GM19463 (cell line): ENCODE measurements around the gene ALPK3.

Experiments used
- ATAC-seq: cut with Tn5 transposase; IDR thresholded peaks from one replicate; pipeline ENCODE4 v1.9.1; 2021; ENCODE audit warnings: mild to moderate bottlenecking, moderate library complexity; ENCODE audit not compliant: unreplicated experiment

Gene ALPK3

GRCh38 chr15:84823282-84823878 lies 6.2 kb downstream of the ALPK3 start:
- no peak for ATAC-seq

DNA sequence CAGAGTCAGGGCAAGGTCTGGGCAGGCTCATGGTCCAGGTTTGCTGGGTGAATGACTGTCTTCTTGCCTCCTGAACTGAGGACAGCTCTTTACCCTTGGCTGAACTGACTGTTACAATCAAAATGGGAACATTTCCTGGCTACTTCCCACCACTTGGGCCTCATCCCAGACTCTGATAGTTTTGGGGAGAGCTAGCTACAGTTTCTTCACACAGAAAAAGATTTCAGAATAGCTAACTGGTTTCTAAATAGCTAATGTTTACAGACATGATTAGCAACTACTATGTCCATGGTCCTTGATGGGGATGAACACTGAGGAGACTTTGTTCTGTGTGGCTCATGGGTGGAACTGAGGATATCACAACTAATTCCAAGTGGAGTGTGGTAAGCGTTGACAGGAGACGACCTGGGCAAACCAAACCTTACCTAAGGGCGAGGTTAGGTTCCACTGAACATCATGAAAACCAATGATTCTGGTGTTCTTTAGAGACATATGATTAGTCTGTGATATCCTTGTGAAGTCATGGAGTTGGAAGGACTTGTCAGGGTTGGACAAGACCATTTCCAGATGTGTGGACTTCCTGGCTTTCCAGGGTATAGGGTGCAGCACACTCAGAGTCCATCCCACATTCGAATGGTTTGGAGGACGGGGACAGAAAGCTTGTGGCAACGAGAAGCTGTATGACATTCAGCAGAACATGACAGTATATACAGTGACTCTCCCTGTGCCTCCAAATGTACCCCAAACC lies 7.3 kb downstream of the ALPK3 start:
- no peak for ATAC-seq

DNA sequence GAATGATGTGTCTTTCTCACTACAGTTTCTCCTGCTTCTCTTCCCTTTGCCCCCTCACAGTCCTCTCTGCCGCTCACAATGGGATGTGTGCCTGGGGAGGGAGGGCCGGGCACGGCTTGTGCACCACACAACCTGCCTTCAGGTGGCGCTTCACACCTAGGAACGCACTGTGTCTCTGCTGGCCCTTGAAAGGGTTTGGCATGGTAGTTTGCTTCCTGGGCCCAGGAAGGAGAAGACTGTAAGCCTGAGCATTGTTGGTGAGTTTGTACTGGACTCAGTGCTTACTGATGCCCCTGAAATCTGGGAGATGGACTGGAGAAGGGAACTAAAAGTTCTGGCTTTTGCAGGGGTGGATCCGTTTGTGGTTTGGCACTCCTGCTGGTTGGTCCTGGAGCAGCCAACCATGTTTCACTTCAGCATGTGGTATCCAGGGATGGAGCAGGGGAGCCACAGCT lies 9.2 kb downstream of the ALPK3 start:
- ATAC-seq = no peak

DNA sequence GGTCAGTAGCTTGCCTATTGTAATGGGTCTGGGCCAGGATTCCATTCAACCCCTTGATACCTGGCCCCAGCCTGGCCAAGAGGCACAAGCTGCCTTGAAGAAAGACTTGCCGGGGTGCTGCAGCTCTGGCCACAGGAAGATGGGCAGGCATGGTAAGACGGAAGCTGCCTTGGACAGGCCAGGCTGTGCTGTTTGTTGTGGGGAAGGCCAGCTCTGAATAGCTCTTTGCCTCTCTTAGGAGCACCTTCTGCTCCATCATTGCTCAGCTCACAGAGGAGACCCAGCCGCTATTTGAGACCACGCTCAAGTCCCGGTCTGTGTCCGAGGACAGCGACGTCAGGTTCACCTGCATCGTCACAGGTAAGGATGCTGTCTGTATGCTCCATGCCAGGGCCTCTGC lies 10.1 kb downstream of the ALPK3 start:
- ATAC-seq = no peak

DNA sequence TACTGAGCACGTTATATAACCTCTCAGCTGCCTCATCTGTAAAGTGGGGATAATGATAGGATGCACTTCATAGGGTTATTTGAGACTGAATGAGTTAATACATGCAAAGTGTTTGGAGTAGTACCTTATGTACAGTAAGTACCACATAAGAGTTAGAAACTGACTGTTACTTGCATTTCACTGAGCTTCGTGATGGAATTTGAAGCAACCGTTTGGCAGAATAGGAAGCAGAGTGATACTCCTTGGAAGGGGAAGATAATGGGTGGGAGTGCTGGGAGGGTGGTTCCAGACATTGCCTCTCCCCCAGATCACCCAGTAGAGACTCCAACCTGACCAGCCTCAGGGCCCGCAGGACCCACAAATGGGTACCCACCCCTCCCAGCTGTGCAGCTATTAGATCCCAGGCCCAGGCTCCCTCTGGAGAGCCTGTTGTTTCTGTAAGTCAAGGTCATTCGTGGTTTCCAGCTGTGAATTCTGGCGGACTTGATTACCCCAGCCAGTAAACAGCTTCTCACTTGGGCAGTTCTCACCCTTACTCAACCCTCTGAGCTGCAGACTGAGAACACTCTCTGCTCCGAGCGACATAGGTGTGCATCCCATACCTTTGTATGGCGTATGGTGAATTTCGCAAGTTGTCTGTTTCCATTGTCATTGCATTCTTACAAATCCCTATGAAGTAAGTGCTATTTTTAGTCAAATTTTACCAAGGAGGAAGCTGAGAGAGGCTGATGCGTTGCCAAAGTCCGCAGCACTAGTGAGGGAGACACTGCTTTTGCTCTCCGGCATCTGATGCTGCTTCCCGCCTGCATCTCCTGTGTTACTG lies 11.1 kb downstream of the ALPK3 start:
- ATAC-seq = no peak

- ATAC-seq = no peak
These were observed 12.3 kb downstream of the ALPK3 start for GRCh38 chr15:84829428-84829827.

DNA sequence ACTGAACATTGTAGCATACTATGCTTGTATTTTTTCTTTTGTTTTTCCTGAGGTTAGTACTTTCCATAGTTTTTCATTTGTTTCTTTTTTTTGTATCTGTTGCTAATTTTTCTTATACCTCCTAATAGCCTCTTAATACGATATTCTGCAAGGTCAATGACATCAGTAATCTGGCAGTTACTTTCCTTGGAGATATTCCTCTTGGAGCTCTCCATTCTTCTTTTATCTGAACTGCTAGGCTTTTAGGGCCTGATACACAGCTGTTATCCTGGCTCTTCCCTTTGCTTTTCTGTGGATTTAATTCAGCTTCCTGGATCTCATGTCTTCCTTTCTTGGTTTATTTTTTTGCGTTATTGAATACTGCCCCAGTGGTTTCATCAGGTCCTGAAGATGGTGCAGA lies 12.9 kb downstream of the ALPK3 start:
- no peak for ATAC-seq

DNA sequence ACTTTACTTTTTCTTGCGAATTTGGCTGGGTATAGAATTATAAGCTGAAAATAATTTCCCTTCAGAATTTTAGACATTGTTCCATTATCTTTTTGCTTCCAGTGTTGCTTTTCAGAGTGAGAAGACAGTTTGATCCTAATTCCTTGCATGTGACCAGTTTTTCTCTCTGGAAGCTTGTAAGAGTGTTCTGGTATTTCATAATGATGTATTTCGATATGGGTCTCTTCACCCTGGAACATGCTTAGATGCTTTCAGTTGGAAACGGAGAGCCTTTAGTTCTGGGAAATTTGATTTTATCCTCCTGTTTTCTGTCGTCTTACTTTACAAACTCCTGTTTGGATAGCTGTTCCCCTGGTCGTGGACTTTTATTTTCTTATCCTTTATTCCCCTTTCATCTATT lies 13.9 kb downstream of the ALPK3 start:
- ATAC-seq = no peak

DNA sequence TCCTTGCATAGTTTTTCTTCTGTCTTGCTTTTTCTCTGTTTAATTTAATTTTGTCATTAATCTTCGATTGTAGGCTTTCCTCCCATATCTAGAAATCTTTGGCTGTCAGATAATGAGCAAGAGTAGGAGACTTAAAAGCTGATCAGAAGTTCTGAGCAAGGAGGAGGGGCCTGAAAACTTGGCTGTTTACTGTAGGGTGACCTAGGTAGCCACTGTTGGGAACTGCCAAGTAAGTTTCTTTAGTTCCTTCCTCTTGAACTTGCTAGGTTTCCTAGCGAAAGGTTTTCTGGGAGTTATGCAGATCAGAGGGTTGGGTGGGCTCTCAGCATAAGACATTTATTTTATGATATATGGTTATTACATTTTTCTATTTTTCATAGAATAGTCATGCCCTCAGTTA lies 14.5 kb downstream of the ALPK3 start:
- no peak for ATAC-seq

DNA sequence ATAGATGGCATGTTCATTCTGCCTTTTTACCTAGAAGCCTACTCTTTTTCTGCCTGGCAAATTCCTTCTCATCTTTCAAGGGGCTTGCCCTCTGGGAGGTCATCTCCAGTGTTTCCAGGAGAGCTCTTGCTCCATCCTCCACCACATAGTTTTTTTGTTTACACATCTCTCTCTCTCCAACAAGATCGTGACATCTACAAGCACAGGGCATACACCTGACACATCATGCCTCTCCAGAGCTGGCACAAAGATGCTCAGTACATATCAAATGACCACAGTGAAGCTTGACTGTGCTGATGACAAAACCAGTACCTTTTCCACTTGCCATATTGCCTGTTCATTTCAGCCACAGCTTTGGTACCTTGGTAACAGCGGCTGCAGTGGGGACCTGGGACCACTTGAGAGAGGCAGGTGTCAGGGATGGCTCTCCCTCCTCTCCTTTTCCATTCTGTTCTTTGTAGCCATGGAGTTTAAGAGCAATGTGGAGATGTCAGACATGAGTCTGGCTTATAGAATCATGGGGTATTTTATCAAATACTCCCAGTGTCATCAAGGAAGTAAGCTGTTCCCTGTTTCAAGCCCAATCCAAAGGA lies 15.4 kb downstream of the ALPK3 start:
- no peak for ATAC-seq

DNA sequence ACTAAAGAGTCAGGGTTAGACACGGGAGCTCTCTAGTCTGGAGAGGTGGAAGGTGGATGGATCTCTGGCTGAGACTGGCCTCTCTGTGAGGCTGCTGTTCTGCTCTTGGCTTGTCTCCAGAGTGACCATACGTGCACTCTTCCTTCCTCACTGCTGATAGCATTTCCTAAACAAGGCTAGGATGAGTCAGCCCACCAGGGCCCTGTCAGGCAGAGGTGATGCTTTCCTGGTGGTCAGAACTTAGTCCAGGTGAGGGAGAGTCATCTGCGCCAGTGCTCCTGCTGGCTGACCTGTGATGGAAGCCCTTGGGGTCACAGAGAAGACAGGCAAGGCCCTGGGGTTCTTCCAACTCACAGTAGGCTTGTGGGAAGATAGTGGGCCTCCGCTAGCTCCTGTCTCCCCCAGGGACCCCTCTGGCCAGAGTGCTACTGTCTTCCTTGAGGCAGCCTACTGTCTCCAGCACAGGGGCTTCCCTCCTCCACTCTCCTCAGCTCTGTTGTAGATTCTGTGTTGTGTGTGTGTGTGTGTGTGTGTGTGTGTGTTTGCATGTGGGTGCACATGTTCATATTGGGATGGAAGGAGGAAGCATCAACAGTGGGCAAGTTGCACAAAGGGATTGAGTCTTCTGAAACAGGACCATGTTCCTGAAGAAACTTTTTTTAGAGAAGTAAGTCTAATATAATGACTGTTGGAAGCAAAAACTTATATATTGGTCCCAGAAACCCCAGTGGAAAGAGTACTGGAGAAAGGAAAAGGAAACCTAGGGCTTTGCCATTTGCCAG lies 16.5 kb downstream of the ALPK3 start:
- no peak for ATAC-seq

DNA sequence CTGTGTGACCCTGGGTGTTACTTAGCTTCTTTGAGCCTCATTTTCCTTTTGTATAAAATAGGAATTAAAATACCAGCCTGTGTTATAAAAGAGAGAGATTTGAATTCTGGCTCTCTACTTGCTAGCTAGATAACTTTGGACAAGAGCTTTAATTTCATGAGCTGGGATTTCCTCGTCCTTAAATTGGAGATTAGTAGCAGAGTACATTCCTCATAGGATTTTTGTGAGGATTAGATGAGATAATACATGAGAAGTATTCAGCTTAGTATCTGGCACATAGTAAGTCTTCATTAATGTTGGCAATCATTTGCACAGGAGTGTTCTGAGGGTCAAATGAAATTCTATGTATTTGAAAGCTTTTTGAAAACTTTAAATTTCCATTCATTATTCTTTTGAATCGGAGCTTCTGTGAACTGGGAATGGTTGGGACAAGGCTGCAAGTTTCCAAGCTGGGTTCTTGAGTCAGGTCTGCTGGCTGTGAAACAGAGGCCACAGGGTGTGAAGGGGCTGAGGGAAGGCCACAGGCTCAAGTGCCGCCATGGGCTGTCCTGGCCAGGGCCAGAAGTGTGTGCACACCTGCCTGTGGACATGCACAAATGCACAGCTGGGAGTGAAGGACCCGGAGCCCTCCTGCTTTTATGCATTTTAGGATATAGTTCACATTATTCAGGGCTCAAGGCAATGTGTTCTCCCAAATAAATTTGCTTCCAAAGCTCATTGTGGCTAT lies 17.2 kb downstream of the ALPK3 start:
- ATAC-seq = no peak

DNA sequence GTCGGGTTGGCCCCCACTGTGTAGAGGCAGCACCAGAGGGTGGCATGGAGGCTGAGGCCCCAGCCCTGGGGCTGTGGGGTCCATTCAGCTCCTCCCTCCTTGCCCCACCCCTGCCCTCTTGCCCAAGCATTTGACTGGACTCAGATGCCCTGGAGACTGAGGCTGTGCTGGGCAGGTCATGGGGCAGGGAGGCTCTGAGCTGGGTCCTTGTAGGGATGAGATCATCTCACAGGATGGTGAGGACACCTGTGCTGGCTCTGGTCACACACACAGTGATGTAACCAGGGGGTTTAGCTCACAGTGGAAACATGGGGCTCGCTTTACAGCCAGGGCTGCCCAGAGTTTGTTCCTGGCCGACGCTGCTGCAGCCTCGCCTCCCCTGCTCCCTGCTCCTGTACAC lies 17.8 kb downstream of the ALPK3 start:
- no peak for ATAC-seq

- ATAC-seq = no peak
These were observed 18.6 kb downstream of the ALPK3 start for GRCh38 chr15:84835661-84836337.

DNA sequence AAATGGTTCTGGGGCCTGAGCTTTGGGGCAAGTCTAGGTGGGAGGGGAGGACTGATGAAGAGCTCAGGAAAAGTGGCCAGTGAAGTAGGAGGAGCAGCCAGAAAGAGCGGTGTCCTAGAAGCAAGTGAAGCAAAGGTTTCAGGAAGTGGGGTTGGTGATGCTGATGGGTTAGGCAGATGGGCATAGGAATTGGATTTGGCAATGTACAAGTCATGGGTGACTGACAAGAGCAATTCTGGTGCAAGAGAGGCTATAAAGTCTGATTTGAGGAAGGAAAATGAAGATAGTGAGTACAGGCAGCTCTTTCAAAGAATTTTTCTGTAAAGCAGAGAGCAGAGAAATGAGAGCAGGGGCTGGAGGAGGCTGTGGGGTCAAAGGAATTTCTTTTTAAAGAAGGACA lies 19.7 kb downstream of the ALPK3 start:
- no peak for ATAC-seq

DNA sequence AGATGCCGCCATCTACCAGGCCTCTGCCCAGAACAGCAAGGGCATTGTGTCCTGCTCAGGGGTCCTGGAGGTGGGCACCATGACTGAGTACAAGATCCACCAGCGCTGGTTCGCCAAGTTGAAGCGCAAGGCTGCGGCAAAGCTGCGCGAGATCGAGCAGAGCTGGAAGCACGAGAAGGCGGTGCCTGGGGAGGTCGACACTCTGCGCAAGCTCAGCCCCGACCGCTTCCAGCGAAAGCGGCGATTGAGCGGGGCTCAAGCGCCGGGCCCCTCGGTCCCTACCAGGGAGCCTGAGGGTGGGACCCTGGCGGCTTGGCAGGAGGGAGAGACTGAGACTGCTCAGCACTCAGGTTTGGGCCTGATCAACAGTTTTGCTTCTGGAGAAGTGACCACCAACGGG lies 22.6 kb downstream of the ALPK3 start:
- no peak for ATAC-seq

- ATAC-seq = no peak
These were observed 23.1 kb downstream of the ALPK3 start for GRCh38 chr15:84840255-84840654.

- ATAC-seq = no peak
These were observed 23.7 kb downstream of the ALPK3 start for GRCh38 chr15:84840741-84841429.

GRCh38 chr15:84842781-84843180 lies 25.6 kb downstream of the ALPK3 start:
- ATAC-seq = no peak
